Stimulated activated CD4-positive, alpha-beta T cell treated with anti-CD3 and anti-CD28 coated beads, Interleukin-1b, Interleukin-23, amount 100 ng/mL, for 24 hours (primary cell): ENCODE results near the gene SLC19A1.

Source experiments
- DNase-seq, 4 experiments: peaks; one replicate each; pipeline ENCODE4 v3.0.0-alpha.2; 2020; ENCODE audit warnings: low read depth in 4 of 4, low spot score in 1 of 4

The SLC19A1 gene

GRCh38 chr21:45456584-45457160 is 85.6 kb downstream of the SLC19A1 start:
- DNase-seq, result no peak

GRCh38 chr21:45455674-45456583 is 86.3 kb downstream of the SLC19A1 start:
- no peak for DNase-seq

- no peak for DNase-seq
These were observed 87.1 kb downstream of the SLC19A1 start for GRCh38 chr21:45454926-45455673.

- no peak for DNase-seq
These were observed 87.9 kb downstream of the SLC19A1 start for GRCh38 chr21:45454060-45454925.

- DNase-seq, result no peak
These were observed 88.8 kb downstream of the SLC19A1 start for GRCh38 chr21:45453308-45453950.

GRCh38 chr21:45452696-45453307 is 89.4 kb downstream of the SLC19A1 start:
- DNase-seq, result no peak

- DNase-seq, result no peak
These were observed 90.5 kb downstream of the SLC19A1 start for GRCh38 chr21:45451771-45452182.

- no peak for DNase-seq
These were observed 91.0 kb downstream of the SLC19A1 start for GRCh38 chr21:45451091-45451740.

- DNase-seq, result no peak
These were observed 91.7 kb downstream of the SLC19A1 start for GRCh38 chr21:45450423-45451090.

- DNase-seq, result no peak
These were observed 92.4 kb downstream of the SLC19A1 start for GRCh38 chr21:45449658-45450422.

- no peak for DNase-seq
These were observed 93.2 kb downstream of the SLC19A1 start for GRCh38 chr21:45448810-45449657.

GRCh38 chr21:45448283-45448809 is 93.9 kb downstream of the SLC19A1 start:
- no peak for DNase-seq
